Activated CD8-positive, alpha-beta memory T cell treated with anti-CD3 and anti-CD28 coated beads for 36 hours (primary cell): ENCODE results near the gene ELP5. TPM values are rescaled to one million over a fixed set of nuclear protein-coding genes. Genes with fewer than 3 reads are reported as not detected.
"Not testable (repeated sequence)": the region's sequence is repeated elsewhere in the genome, so short reads cannot be mapped to it uniquely, and the experiment has no call there.

Source experiments
- CTCF ChIA-PET: fragments of 350-600 bp; sonication (Branson Sonifier 250); formaldehyde crosslinking; loops from one replicate; lab custom pipeline; 2021; ENCODE audit warnings: antibody characterized with exemption; lab: Charles Lee
- POLR2A ChIA-PET: fragments of 350-600 bp; sonication (Branson Sonifier 250); formaldehyde crosslinking; loops from one replicate; lab custom pipeline; 2021; ENCODE audit warnings: antibody characterized with exemption; lab: Charles Lee
- total RNA-seq, 2 experiments: library from RNA; stranded (reverse); gene quantifications; one replicate each; pipeline ENCODE4 v1.2.3, GENCODE V29; 2021

ELP5 gene
- total RNA-seq, 2 experiments from 2014 or later: 107 to 110 TPM

DNA sequence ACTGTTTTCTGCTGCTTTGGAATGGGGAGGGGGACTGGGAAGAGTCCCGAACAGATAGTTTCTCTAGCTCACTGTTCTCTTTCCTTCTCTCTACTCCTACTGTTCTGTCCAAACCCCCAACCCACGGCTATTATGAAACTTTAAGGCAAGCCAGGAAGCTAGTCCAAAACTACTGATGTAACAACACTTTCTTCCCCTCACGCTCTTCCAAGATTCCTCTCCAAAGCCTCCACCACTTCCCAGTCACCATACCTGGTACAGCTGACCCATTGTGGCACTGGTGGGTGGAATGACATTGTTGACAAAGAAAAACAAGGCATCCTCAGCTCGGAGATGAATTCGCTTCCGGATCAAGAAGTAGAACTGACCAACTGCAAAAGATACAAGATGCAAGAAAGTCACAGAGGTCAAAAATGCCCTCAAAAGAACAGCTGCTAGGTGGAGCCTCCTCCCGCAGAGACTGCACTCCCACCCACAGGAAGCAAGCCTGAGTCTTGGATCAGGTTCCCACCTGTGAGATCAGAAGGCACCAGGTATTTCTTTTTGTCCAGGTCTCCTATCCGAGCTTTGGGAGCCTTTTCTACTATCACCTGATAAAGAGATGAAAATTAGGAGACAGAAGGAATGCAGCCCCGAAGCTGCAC is 10.8 kb upstream of the ELP5 start:
- ChIA-PET POLR2A (interaction anchor here (0.6 to 1.1 kb wide), 3 partner anchors 20 to 612 kb away, joined by 3 to 7 read pairs (median 6); no protein-coding TSS in a partner anchor), CTCF (interaction anchor here (1.3 to 3.0 kb wide), 3 partner anchors 9 to 55 kb away, joined by 3 to 17 read pairs (median 7); partner anchors contain the start of genes CTDNEP1 and ELP5)

DNA sequence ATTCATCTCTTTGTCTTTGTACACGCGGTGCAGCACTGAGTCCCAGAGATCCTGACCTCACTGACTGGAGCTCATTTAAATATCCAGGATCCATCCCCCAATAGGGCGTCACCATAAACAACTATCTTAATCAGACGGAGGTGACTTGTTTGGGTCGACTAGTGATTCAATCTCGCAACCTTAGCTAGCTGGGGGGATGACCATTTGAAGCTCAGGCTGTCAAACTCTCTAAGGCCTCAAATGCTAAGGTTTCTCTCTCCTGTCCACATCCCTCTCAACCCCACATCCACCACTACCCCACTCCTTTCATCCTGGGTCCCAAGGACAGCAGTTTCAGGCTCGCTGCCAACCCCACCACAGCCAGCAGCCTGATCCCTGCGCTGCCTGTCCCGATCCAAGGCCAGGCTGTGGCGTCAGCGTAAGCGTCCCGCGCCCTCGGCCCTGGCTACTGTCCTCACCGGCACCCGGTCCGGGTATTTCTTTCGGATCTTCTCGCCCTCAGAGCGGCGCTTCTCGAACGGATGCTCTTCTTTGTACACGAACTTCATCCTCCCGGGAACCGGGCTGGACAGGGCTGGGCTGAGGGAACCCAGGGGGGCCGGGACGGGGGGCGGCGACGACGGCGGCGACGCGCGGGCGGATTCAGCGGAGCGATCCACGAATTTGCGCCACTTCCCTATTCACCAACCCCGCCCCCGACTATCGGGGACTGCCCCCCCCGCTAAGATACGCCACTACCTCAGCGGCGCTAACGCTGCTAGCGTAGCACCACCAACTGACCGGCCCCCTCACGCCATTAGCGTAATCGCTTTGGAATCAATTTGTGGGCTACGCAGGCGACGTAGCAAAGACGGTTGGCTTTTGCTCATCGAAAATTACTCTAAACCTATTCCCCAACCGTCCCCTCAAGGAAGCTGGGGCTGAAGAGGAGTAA is 10.0 kb upstream of the ELP5 start, which contains the start of gene GABARAP:
Gene GABARAP, minus strand, starts transcription at position 667 of the 934 bp plus-strand sequence. Its CDS starts 119 bp downstream, at position 548.
- ChIA-PET CTCF (interaction anchor here (0.9 to 3.0 kb wide), 5 partner anchors 9 to 54 kb away, joined by 3 to 17 read pairs (median 3); partner anchors contain the start of genes CTDNEP1 and ELP5), POLR2A (interaction anchor here (0.6 to 1.1 kb wide), 3 partner anchors 9 to 612 kb away, joined by 3 to 7 read pairs (median 6); partner anchors contain the start of gene CTDNEP1)

DNA sequence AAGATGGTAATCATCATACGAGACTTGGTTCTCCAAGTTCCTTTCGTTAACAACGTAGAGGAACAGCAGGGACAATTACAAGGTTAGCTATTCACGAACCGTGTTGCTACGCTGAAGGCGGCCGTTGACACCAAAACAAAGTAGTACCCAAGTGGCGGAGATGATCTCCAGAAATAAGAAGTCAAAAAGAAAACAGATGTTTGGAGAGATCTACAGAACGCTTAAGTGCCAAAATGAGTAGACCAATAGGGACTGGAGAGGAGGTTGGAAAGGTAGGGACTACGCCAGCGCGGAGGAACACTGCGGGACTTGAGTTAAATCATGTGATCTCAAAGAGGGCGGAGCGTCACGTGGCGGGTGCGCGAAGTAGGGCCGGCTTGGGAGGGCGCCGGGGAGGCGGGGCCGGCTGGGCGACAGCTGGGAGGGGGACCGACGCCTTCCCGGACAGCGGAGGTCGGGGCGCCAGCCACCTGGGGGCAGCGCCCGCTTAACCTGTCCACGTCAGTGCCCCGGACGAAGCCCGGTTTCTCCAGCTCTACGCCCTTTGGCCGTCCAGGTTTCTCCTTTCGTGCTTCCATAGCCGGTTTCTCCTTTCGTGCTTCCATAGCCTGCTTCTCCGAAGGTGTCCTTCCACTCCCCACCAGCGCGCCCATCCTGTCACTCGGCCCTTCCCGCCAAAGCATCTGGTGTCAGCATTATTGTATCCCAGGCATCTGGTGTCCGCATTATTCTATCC is 9.1 kb upstream of the ELP5 start:
- ChIA-PET CTCF (interaction anchor here (0.9 to 1.3 kb wide), 3 partner anchors 9 to 22 kb away, joined by 3 read pairs; partner anchors contain the start of genes CTDNEP1 and ELP5), POLR2A (interaction anchor here (1.1 kb wide), 1 partner anchor 9 kb away, joined by 6 read pairs; the partner anchor contains the start of gene CTDNEP1)

DNA sequence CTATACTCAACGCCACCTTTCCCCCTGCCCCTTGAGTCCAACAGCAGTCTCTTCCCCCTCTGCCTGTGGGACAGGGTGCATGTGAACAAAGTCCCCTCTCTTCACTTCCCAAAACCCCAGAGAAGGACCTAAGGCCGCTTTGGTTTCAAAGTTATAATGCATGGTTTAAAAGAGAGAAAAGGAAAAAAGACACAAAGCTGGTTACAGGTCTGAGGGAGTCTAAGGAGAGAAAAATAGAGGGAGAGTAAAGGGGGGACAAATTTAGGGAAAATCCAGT is 8.6 kb upstream of the ELP5 start:
- ChIA-PET POLR2A (no interaction called here), CTCF (interaction anchor here (1.2 to 1.3 kb wide), 2 partner anchors 8 to 22 kb away, joined by 3 read pairs; partner anchors contain the start of genes CTDNEP1 and ELP5)

DNA sequence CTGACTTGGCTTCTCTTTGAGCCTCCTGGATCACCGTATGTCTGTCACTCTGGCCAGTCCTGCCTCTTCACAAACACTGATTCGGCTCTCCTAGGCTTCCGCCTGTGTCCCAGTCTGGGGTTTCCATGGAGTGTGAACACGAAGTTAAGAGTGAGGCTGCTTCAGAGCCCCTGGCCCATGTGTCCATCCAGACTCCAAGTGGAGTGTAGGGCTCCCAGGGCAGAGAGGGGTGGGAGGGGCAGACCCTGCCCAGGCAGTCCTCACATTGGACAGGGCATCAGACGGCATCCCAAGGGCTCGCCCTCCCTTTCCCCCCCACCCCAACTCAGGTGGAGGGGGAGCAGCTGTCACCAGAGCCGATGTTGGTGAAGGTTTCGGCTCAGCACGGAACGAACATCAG is 8.2 kb upstream of the ELP5 start:
- POLR2A ChIA-PET: not testable (repeated sequence)
- CTCF ChIA-PET: interaction anchor here (1.2 kb wide), 1 partner anchor 11 kb away, joined by 3 read pairs; no protein-coding TSS in a partner anchor

DNA sequence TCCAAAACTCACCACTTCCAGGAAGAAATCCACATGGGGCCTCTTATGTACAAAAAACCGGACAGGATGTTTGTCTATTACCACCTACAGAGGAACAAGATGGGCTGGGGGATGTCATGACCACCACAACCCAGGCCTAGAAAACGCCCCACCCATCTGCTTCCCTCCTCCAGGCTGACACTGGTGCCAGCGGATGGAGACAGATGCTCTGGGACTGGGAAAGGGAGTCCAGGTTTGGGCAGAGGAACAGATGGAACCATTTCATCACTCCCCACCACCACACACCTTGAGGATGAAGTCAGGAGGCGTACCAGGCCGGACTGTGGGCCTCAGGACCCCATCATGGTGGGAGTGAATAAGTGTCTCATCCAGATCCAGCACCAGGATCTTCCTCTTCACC is 5.2 kb upstream of the ELP5 start:
- CTCF ChIA-PET: no interaction called here
- POLR2A ChIA-PET: no interaction called here

DNA sequence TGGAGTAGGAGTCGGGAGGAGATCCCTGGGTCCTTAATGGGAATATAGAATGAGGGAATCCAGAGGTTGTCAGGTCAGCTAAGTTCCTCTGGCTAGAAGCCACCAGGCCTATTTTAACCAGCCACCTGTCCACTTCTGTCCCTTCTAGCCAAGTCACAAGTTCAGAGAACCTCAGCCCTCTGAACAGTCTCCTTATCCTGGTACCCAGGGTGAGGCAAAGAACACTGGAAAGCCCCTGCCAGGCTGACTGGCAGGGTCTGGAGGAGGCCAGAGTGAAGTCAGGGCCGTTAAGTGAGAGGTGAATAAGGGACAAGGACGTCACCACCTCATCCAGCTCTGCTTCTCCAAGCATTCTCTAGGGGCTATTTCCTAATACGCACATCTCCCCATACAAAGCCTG is 3.2 kb upstream of the ELP5 start:
- CTCF ChIA-PET: interaction anchor here (1.3 kb wide), 1 partner anchor 47 kb away, joined by 4 read pairs; no protein-coding TSS in a partner anchor

DNA sequence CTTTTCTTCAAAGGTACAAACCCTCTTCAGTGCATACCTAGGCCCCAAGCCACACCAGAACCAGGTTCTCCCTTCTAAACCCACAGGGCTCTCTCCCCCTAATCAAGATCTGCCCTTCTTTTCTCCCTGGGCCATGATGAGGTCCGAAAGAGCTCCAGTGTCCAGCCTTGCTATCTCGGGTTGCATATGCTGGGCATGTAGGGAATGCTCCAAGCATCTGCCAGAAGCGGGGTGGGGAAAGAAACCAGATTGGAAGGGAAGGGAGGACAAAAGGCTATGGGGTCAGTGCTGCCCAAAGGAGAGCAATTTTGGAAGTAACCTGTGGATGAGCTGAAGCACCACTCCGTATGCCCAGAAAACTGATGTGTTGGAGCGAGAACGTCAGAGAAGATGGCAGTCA is 2.8 kb upstream of the ELP5 start:
- POLR2A ChIA-PET: interaction anchor here (0.9 kb wide), 1 partner anchor 11 kb away, joined by 3 read pairs; no protein-coding TSS in a partner anchor
- CTCF ChIA-PET: interaction anchor here (1.3 to 3.1 kb wide), 3 partner anchors 9 to 47 kb away, joined by 4 to 17 read pairs (median 4); partner anchors contain the start of gene PHF23

More for the DNA sequence above, 3.2 kb upstream of the ELP5 start:
- POLR2A ChIA-PET: interaction anchor here (0.9 kb wide), 1 partner anchor 11 kb away, joined by 3 read pairs; no protein-coding TSS in a partner anchor

DNA sequence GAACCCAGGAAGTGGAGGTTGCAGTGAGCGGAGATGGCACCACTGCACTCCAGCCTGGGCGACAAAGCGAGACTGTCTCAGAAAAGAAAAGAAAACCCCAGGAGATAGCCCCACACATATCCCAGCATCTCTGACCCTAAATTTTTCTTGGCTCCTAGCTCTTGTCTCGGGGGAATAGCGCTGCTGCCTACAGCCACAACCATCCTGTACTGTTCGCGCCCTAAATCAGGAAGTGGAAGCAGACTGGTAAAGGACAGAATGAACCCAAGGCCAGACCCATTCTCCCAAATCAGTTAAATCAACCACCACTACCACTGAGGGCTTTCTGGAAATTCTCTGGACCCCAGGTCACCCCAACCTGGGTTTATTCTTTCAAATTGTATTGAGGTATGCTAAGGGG is 2.2 kb upstream of the ELP5 start:
- CTCF ChIA-PET: interaction anchor here (1.6 to 3.1 kb wide), 2 partner anchors 9 to 47 kb away, joined by 4 to 17 read pairs; partner anchors contain the start of gene PHF23
- POLR2A ChIA-PET: no interaction called here

DNA sequence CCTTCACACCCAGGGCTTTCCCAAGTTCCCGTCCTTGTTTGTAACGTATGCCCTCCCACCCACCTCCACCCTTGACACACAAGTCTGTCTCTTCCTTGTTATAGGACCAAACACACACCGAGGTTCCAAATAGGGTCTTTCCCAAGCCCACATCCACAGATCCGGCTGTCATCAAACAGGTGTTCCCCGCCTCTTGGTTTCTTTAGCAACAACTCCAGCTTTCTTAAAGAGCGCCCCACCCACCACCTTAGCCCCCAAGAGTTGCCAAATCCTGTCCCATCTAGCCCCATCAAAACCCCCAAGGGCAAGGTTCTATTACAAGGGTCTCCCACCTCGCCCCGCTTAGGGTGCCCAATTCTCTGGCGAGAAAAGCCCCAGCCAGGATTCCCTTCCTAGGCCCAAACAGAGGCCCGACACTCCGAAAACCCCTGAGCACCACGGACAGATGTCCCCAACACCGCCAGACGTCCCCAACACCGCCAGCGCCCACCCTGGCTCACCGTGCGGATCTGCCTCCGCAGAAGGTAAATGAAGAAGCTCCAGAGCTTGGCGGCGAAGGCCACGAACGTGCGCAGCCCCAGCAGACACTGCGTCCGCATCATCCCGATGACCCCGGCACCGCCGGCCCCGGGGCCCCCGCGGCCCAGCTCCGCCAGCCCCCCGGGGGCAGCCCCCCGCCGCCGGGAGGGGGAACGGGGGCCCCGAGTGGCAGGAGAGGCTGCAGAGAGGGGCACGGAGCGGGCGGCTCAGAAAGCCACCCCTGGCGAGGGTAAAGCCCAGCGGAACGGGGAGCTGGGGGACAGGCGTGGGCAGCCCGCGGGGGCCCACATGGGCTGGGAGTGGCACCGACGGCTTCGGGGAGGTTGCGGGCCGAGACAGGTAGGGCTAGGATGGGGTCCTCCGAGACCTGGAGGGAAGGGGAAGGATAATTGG is 1.1 kb upstream of the ELP5 start:
- ChIA-PET POLR2A (interaction anchor here (0.8 to 2.0 kb wide), 4 partner anchors 8 to 58 kb away, joined by 3 to 10 read pairs (median 4); partner anchors contain the start of genes ACADVL, DLG4 and GABARAP), CTCF (interaction anchor here (1.1 to 3.1 kb wide), 5 partner anchors 8 to 205 kb away, joined by 3 to 17 read pairs (median 4); partner anchors contain the start of genes GABARAP and PHF23)

DNA sequence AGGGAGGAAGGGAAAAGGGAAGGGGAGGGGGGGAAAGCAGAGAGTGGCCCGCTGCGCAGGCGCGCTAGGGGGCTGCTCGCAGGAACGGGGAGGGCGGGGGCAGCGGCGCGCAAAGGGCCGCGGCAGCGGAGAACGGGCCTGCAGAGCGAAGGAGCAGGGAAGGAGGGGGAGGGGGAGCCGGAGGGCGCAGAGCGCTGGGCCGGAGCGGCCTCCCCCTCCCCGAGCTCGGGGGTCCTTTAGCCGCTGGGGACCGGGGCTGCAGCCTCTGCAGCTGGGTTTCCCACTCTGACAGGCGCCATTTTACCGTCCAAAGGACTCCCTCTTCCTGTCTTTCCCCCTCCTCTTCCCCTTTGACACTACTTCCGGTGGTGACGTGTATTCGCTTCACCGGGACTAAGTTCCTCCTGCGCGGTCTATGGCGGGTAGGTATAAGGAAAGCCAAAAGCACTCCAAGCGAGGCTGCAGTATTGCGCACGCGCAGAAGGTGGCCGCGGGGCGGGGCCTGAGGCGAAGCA is 297 bp upstream of the ELP5 start, which contains the start of gene CTDNEP1:
Gene CTDNEP1, minus strand, starts transcription at position 74 of the 515 bp plus-strand sequence. CDS start 438 bp downstream, outside the sequence.
- ChIA-PET CTCF (interaction anchor here (1.2 to 3.1 kb wide), 3 partner anchors 9 to 31 kb away, joined by 3 to 17 read pairs (median 4); partner anchors contain the start of genes GABARAP and PHF23), POLR2A (interaction anchor here (0.6 to 2.0 kb wide), 5 partner anchors 9 to 343 kb away, joined by 3 to 10 read pairs (median 3); partner anchors contain the start of genes ACADVL, DLG4 and GABARAP)

DNA sequence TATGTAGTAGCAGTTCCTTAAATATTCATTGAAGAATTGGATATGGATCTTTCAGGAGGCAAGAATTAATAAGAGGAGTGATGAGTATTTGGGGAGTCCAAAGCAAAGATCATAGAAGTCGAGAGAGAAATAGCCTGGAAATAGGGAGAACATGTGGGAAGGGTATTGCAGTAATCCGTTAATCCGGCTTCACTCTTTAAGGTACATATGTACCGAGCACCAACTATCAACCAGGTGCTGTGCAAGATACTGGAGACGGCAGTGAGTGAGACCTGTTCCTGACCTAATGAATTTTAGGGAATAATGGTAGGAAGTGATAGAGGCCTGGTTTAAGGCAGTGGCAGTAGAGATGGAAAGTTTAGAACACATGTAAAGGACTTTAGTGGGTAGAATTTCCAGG is 1.1 kb downstream of the ELP5 start:
- POLR2A ChIA-PET: no interaction called here
- CTCF ChIA-PET: no interaction called here

DNA sequence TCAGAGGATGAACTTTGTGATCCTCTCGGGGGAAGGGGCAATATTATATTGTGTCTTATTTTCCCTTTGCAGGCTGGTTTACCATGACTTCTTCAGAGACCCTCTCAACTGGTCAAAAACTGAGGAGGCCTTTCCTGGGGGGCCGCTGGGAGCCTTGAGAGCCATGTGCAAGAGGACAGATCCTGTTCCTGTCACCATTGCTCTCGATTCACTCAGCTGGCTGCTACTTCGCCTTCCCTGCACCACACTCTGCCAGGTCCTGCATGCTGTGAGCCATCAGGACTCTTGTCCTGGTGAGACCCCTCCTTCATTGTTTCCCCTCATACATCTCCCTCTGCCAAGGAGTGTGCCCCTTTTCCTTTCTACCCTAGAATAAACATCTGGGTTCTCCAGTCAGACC is 2.5 kb downstream of the ELP5 start:
- POLR2A ChIA-PET: no interaction called here
- CTCF ChIA-PET: interaction anchor here (0.7 to 1.4 kb wide), 4 partner anchors 9 to 75 kb away, joined by 3 to 5 read pairs (median 3); partner anchors contain the start of gene NEURL4

DNA sequence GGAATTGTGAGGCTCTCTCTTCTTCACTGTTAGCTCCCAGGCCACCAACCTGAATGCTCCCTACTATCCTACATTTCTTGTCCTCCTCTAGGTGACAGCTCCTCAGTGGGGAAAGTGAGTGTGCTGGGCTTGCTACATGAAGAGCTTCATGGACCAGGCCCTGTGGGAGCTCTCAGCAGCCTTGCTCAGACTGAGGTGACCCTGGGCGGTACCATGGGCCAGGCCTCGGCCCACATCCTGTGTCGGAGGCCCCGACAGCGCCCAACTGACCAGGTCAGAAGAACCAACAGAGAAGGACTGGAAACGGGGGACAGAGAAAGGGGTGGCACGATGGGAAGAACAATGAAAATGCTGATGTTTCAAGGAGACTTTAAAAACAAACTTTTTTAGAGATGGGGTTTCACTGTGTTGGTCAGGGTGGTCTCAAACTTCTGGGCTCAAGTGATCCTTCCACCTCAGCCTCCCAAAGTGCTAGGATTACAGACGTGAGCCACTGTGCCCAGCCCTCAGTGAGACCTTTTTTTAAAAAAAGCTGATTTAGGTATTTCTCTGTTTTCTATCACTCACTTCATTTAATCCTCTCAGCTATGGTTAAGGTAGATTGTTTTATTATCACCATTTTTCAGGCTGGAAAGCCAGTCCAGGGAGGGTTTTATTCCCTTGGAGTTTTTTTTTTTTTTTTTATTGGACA is 4.9 kb downstream of the ELP5 start:
- CTCF ChIA-PET: interaction anchor here (0.8 to 1.4 kb wide), 2 partner anchors 9 to 39 kb away, joined by 5 read pairs; no protein-coding TSS in a partner anchor

DNA sequence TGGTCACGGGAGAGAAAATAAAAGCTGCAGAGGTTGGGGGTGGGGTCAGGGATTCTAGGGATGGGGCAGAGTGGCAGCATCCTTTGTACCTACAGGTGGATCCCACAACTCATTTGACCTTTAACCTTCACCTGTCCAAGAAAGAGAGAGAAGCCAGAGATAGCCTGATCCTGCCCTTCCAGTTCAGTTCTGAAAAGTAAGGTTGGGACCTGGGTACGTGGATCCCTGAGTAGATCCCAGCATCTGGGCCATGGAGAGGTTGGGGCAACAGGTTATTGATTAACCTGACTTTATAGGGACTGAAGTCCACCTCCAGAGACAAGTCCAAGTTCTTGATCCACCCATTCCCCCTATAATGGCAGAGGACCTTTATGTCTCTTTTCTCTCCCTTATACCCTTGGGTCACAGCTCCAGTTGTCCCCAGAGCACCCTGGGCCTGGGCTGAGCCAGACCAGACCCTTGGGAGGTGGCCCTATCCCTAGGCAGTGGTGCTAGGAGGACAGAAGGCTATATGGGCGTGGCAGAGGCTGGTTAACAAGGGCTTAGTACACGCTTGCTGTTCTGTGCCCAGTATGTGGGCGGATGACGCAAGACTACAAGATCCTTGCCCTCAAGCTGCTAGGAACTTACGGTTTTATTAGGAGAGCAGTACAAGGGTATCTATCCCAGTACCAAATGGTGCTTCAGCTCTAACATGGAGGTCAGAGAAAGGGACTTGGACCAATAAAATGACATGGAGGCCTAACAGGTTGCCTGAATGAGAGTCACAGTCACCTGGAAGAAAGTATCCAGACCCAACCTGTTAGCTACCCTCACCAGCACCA is 6.9 kb downstream of the ELP5 start:
- POLR2A ChIA-PET: no interaction called here
- CTCF ChIA-PET: interaction anchor here (0.6 to 1.5 kb wide), 3 partner anchors 8 to 293 kb away, joined by 3 to 6 read pairs (median 4); no protein-coding TSS in a partner anchor

More for the DNA sequence above, 4.9 kb downstream of the ELP5 start:
- POLR2A ChIA-PET: interaction anchor here (0.7 to 0.9 kb wide), 2 partner anchors 20 to 107 kb away, joined by 3 to 6 read pairs; no protein-coding TSS in a partner anchor
